Measurements from ENCODE around the gene SIN3B. TPM values are rescaled to one million over a fixed set of nuclear protein-coding genes. Genes with fewer than 3 reads are reported as not detected.

Gene SIN3B
- polyA plus RNA-seq, 2 of the 4 experiments (the other 2 are of a cell fraction) = 12.2 to 21.3 TPM

DNA sequence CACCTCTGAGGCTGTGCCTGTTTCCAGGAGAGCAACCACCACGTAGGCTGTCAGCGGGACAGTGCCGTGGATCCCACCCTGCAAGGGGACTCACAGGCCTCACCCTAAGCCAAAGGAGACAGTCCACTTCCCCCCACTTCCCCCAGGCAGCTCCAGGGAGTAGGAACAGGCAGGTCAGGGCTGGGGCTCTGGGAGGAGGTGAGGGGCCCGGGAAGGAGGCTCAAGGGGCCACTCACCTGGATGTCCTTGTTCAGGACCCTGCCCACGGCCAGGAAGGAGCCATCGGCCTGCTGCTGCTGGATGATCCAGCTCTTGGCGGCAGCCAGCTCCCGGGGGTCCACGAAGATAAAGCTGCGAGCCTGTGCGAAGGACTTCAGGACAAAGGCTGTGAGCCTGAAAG is 85.2 kb downstream of the SIN3B start:
- FAIRE-seq (no peak), DNase-seq (ENCODE audit: low read depth in 1 of 2, low spot score in 1 of 2) (no peak), ATAC-seq (no peak)
- Histone ChIP-seq H3K27ac (no peak overlapping the region), H3K4me3 (no peak overlapping the region), H3K4me1 (no peaks in the 10 kb centered on the region), H3K9me3 (peaks cover 14% of the 10 kb centered on the region; the same call in 2 of the 3 replicates), H3K4me2 (no peak overlapping the region)
- ChIA-PET CTCF (no interaction called here), POLR2A (no interaction called here)
- WGBS (ENCODE audit: missing lambda C conversion rate) = 45% methylated on average over 8 of the region's 11 CpGs
- no peak for TF ChIP-seq JUNB (IDR thresholded peaks at IDR 0.05)

DNA sequence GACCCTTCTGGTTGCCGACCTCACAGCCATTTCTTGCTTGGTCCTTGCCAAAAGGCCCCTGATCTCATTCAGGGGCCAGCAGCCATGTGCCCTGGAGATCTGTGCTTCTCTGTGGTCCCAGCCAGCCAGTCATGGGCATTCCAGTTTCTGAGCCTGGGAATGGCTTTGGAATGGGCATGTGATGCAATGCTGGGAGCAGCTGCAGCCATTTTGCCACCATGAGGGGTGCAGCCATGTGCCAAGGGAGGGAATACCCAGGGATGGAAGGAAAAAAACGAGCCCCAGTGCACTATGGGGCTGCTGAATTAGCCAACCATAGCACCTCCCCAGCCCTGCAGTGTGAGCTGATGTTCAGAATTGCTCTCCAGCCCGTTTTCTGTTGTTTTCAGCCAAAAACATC is 85.9 kb downstream of the SIN3B start:
- no peaks in the 10 kb centered on the region for H3K4me1 ChIP-seq
- WGBS (ENCODE audit: missing lambda C conversion rate) = 0% methylated on average over 3 of the region's 3 CpGs
- ATAC-seq (no peak), DNase-seq (ENCODE audit: low read depth in 1 of 2, low spot score in 1 of 2) (no peak), FAIRE-seq (no peak)
- H3K27ac ChIP-seq = no peak overlapping the region
- CTCF ChIA-PET = interaction anchor here (1.3 kb wide), 1 partner anchor 143 kb away, joined by 3 read pairs; no protein-coding TSS in a partner anchor
- POLR2A ChIA-PET = no interaction called here
- H3K4me3 ChIP-seq = no peak overlapping the region
- no peak overlapping the region for H3K4me2 ChIP-seq
- H3K9me3 ChIP-seq = peaks cover 18% of the 10 kb centered on the region; the same call in 2 of the 3 replicates
- TF ChIP-seq ZFP36 (IDR thresholded peaks at IDR 0.05; ENCODE audit: borderline replicate concordance, partially characterized antibody) (no peak), ZSCAN20 (CRISPR knock-in tag; IDR thresholded peaks at IDR 0.05) (no peak), TFCP2L1 (CRISPR knock-in tag; IDR thresholded peaks at IDR 0.05) (no peak), HDAC2 (IDR thresholded peaks at IDR 0.05) (no peak), E2F6 (IDR thresholded peaks at IDR 0.05; ENCODE audit: borderline replicate concordance, low read depth) (no peak), MAZ (IDR thresholded peaks at IDR 0.05; ENCODE audit: borderline replicate concordance, low read depth, low read length) (no peak), POLR2AphosphoS2 (conservative IDR thresholded peaks at IDR 0.05; ENCODE audit: low read length) (no peak), CEBPB (IDR thresholded peaks at IDR 0.05) (no peak), POLR2A (IDR thresholded peaks at IDR 0.05; ENCODE audit: low read length) (no peak), RFX5 (IDR thresholded peaks at IDR 0.05) (no peak), FOSB (CRISPR knock-in tag; IDR thresholded peaks at IDR 0.05) (no peak), RARB (CRISPR knock-in tag; IDR thresholded peaks at IDR 0.05) (no peak), TP53 (CRISPR knock-in tag; IDR thresholded peaks at IDR 0.05) (no peak)
- TF ChIP-seq, protein P1, sequence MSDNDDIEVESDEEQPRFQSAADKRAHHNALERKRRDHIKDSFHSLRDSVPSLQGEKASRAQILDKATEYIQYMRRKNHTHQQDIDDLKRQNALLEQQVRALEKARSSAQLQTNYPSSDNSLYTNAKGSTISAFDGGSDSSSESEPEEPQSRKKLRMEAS (IDR thresholded peaks at IDR 0.05) = no peak
- TF ChIP-seq, protein P2, sequence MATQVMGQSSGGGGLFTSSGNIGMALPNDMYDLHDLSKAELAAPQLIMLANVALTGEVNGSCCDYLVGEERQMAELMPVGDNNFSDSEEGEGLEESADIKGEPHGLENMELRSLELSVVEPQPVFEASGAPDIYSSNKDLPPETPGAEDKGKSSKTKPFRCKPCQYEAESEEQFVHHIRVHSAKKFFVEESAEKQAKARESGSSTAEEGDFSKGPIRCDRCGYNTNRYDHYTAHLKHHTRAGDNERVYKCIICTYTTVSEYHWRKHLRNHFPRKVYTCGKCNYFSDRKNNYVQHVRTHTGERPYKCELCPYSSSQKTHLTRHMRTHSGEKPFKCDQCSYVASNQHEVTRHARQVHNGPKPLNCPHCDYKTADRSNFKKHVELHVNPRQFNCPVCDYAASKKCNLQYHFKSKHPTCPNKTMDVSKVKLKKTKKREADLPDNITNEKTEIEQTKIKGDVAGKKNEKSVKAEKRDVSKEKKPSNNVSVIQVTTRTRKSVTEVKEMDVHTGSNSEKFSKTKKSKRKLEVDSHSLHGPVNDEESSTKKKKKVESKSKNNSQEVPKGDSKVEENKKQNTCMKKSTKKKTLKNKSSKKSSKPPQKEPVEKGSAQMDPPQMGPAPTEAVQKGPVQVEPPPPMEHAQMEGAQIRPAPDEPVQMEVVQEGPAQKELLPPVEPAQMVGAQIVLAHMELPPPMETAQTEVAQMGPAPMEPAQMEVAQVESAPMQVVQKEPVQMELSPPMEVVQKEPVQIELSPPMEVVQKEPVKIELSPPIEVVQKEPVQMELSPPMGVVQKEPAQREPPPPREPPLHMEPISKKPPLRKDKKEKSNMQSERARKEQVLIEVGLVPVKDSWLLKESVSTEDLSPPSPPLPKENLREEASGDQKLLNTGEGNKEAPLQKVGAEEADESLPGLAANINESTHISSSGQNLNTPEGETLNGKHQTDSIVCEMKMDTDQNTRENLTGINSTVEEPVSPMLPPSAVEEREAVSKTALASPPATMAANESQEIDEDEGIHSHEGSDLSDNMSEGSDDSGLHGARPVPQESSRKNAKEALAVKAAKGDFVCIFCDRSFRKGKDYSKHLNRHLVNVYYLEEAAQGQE (IDR thresholded peaks at IDR 0.05) = no peak
- TF ChIP-seq, protein P3, sequence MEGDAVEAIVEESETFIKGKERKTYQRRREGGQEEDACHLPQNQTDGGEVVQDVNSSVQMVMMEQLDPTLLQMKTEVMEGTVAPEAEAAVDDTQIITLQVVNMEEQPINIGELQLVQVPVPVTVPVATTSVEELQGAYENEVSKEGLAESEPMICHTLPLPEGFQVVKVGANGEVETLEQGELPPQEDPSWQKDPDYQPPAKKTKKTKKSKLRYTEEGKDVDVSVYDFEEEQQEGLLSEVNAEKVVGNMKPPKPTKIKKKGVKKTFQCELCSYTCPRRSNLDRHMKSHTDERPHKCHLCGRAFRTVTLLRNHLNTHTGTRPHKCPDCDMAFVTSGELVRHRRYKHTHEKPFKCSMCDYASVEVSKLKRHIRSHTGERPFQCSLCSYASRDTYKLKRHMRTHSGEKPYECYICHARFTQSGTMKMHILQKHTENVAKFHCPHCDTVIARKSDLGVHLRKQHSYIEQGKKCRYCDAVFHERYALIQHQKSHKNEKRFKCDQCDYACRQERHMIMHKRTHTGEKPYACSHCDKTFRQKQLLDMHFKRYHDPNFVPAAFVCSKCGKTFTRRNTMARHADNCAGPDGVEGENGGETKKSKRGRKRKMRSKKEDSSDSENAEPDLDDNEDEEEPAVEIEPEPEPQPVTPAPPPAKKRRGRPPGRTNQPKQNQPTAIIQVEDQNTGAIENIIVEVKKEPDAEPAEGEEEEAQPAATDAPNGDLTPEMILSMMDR (IDR thresholded peaks at IDR 0.05) = no peak

DNA sequence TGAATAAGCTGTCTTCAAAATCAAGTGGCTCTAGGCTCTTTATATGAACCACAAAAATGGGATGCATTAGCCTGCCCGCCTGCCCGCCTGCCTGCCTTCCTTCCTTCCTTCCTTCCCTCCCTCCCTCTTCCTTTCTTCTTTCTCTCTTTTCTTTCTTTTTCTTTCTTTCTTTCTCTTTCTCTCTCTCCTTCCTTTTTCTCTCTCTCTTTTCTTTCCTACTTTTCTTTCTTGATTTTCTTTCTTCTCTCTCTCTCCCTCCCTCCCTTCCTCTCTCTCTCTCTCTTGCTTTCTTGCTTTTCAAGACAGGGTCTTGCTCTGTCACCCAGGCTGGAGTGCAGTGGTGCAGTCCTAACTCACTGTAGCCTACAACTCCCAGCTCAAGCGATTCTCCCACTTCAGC is 86.5 kb downstream of the SIN3B start:
- no peak overlapping the region for H3K4me2 ChIP-seq
- POLR2A ChIA-PET = no interaction called here
- no peak for ATAC-seq
- FAIRE-seq = no peak
- H3K27ac ChIP-seq = no peak overlapping the region
- TF ChIP-seq ESRRA (IDR thresholded peaks at IDR 0.05; ENCODE audit: borderline replicate concordance, low read length) (no peak), NFE2L2 (conservative IDR thresholded peaks at IDR 0.05; ENCODE audit: low read length) (no peak), SMC3 (IDR thresholded peaks at IDR 0.05) (no peak), JUN (IDR thresholded peaks at IDR 0.05) (no peak), NR3C1 (IDR thresholded peaks at IDR 0.05) (no peak), HOXB13 (CRISPR knock-in tag; IDR thresholded peaks at IDR 0.05; ENCODE audit: low read depth) (no peak), EHF (CRISPR knock-in tag; IDR thresholded peaks at IDR 0.05) (no peak), SREBF2 (IDR thresholded peaks at IDR 0.05) (no peak), CHD4 (IDR thresholded peaks at IDR 0.05; ENCODE audit: borderline replicate concordance) (no peak), KDM1A (IDR thresholded peaks at IDR 0.05; ENCODE audit: low read depth) (no peak), CEBPB (IDR thresholded peaks at IDR 0.05) (no peak)
- H3K4me1 ChIP-seq = no peaks in the 10 kb centered on the region
- peaks cover 18% of the 10 kb centered on the region; the same call in 2 of the 3 replicates for H3K9me3 ChIP-seq
- H3K4me3 ChIP-seq = no peak overlapping the region
- WGBS (ENCODE audit: missing lambda C conversion rate) = 11% methylated on average over 3 of the region's 3 CpGs
- CTCF ChIA-PET = interaction anchor here (1.3 kb wide), 1 partner anchor 144 kb away, joined by 3 read pairs; no protein-coding TSS in a partner anchor
- no peak for DNase-seq (ENCODE audit: low read depth in 1 of 2, low spot score in 1 of 2)
